NCI-H128 (cell line): ENCODE measurements around the gene CFAP74.
"Not testable (repeated sequence)": the region's sequence is repeated elsewhere in the genome, so short reads cannot be mapped to it uniquely, and the experiment has no call there.

Source experiments
- DNase-seq: peaks from one replicate; lab custom pipeline; 2025; ENCODE audit not compliant: unreplicated experiment; lab: John Stamatoyannopoulos, UW

CFAP74 gene

DNA sequence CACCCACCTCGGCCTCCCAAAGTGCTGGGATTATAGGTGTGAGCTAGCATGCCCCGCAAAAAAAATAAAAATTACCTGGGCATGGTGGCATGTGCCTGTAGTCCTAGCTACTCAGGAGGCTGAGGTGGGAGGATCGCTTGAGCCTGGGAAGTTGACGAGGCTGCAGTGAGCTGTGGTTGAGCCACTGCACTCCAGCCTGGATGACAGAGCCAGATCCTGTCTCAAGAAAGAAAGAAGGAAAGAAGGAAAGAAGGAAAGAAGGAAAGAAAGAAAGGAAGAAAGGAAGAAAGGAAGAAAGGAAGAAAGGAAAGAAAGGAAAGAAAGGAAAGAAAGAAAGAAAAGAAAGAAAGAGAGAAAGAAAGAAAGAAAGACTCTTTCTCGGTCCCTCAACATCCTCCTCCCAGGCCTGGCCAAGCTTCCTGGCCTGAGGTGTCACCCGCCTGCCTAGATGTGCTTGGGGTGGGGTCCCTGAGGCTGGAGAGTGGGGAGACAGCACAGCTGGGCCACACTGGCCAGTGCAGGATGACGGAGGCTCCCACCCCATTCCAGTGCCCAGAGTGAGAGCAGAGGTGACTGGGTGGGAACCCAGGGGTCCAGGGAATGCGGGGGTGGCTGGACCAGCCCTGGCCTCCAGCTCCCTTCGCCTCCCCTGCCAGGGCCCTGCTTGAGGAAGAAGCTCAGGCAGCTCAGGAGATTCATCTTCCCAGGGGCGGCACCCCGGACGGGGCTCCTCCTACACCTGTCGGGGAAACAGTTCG is 102.5 kb downstream of the CFAP74 start:
- no peak for DNase-seq

DNA sequence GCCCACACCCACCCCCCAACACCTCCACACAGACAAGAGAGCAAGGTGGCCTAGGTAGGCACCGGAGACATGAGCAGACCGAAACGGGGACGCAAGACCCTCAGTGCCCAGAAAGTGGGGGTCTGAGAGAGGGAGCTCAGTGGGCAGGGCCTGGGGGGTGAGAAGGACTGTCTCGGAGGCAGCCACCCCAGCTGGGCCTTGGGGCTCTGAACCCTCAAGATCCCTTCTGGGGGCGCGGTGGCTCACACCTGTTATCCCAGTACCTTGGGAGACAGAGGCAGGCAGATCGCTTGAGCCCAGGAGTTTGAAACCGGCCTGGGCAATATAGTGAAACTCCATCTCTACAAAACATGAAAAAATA is 103.6 kb downstream of the CFAP74 start:
- DNase-seq: no peak

DNA sequence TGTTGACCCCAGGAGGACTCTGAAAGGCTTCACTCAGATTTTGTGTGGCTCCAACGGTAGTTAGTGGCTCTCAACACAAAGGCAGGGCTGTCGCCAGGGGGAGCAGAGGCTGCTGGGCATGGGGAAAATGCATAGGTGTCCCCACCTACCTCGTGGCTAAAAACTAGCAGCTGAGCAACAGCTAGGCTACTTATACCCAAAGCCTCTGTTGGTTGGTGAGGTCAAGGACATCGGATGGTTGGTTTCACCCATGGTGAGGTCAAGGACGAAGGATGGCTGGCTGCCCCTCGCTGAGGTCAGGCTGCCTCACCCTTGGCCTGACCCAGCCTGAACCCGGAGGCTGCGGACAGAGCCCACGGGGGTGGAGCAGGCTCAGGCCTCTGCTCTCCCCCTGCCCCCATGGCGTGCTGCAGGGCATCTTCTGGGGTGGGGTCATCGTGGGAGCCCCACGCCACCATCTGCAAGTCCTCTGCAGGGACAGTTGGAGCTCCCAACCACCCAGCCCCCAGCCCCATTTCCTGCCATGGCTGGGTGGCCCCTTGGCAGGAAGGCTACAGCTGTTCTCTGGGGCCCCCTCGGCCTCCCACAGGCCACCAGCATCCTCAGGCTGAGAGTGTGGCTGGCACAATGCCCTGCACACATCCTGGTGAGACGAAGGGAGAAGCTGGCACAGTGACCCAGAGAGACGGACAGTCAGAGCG is 104.2 kb downstream of the CFAP74 start:
- DNase-seq: no peak

DNA sequence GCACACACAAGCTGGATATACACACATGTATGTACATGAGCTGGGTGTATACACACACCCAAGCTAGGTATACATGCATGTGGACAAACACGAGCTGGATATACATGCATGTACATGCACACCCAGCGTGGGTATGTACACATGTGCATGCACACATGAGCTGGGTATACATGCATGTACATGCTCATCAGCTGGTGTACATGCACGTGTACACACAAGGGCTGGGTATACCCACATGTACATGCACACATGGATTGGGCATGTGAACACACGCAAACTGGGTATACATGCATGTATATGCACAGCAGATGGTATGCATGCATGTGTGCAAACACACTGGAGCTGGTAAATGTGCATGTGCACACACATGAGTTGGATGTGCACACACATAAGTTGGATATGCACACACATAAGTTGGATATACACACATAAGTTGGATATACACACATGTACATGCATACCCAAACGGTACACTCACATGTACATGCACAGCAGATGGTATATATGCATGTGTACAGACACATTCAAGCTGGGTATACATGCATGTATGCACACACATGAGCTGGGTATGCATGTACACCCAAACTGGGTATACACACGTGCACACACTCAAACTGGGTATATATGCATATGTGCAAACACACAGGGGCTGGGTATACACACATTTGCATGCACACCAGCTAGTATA is 105.2 kb downstream of the CFAP74 start:
- DNase-seq: no peak

DNA sequence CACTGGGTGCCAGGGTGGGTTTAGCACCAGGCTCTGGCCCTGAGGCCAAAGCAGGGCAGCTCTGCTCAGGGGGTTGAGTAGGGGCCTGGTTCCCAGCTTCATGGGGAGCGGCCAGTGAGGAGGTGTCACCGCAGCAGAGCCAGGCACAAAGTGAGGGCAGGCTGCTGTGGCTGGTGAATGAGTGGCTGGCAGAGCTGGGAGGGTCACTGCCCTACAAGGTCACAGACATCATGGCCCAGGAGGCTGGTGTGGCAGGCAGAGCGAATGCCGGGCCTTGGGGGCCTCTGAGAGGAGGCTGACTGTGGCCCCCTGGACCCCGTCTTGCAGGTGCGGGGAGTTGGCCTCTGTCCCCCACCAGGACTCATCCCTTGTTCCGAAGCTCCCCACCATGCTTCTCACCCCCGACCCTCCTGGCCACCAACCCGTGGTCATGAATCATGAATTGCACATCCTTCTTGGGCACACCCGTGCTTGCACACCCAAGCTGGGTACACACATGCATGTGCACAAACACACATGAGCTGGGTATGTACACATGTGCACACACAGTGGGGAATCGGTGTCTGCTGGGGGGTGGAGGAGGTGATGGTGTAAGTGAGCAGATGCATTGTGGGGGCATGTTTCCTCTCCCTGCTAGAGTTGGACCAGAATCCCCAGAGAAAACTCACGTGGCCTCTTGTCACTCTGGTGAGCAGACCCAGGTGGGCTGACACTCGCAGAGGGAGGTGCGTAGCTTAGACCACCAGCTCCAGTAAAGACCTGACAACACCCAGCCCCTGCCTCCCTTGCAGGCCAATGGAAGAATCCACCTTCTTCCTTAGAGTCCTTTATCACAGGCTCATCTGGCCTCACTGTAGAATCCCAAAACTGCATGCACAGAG is 107.9 kb downstream of the CFAP74 start:
- DNase-seq: no peak

DNA sequence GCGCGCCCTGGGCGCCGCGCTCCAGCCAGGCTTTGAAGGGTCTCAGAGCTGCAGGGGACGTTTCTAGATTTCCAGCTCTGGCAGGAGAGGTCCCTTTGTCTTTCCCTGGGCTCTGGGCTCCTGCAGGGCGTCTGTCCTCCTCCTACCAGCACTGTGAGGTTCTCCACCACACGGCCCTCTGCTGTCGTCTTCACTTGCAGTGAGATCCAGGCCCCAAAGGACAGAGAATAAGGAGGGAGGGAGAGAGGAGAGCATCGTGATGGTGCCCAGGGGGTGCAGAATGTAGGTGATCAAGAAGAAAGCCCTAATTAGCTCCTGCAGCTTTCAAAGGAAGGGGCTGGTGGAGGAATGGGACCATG is 108.5 kb downstream of the CFAP74 start:
- no peak for DNase-seq

DNA sequence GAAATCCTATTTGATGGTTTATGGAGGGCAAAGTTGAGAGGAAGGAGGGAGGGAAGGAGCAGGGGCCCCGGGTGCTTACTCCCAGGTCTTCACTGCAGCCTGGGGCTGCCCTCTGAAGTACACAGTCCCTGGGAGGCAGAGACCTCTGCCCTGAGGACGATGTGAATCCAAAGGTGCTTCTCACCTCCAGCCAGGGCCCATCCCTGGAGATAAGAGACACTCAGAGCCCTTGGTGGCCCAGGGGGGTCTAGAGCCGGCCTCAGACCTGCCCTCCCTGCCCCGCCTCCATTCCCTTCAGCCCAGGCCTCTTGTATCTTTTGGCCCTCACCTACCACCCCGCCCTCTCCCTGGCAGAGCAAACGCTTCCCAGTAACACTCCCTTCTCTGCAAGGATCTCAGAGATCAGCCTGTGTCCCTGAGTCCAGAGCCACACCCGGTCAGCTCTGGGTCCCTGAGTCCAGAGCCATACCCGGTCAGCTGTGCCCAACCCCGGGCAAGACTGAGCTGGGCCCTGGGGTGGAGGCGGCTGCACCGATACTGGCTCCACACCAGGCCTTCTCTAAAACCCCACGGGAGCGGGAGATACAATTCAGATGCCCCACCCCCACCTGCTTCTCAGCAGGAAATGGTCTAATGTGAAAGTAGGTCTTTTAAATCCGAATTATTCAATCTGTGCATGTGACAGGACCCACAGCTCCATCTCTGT is 109.1 kb downstream of the CFAP74 start:
- no peak for DNase-seq

DNA sequence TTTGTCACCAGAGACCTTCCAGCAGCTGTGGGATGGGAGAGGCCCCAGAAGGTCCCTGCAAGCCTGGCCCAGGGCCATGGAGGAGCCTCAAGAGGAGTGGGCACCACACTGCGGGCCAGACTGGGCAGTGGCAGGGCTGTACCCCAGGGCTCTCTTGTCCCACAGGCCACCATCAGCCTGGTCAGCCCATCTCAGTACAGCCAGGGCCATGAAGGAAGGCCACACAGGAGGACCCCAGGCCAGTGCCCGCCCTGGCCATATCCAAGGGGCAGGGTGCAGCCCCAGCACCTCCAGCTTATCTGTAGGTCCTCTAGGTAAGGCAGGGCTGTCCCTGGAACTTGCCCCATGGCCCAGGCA is 109.6 kb downstream of the CFAP74 start:
- DNase-seq: no peak

DNA sequence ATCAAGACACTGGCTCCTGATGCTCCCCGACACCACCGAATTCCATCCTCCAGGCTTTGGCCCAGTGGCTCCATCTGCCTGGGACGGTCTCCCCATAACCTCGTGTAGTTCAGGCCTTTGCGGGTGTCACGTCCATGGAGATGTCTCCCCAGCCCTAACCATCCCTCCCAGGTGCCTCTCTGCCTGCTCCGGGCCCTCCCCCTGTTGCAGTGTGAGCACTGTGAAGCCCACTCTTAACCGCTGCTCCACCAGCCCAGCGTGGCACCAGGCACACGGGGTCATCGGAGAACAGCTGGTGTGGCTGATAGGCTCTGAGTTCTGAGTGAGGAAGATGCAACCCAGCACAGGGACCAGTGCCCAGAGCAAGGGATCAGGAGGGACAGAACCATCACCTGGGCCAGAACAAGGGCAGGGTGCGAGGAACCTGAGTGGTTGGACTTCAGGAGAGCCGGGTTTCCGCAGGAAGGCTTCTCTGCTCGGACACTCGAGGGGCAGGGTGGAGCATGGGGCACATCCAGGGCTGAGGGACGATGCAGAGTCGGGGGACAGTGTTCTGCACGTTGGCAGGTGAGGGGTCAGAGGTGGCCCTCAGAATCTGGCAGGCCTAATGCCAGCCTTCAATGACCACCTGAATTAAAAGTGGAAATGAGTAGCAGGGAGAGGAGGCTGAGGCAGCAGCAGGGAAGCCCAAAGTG is 110.1 kb downstream of the CFAP74 start:
- no peak for DNase-seq

DNA sequence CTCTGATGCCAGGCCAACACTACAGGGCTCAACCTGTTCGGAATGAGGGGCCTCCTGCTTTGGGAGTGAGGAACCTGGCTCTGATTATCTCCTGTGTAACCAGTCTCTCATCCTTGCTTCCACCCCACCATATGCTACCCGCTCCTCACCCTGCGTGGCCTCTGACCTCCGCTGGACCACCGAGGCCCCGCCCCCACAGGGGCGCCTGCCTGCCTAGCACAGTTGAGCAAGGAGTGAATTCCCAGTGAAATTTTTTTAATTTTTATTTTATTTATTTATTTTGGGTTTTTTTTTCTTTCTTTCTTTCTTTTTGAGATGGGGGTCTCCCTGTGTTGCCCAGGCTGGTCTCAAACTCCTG is 110.8 kb downstream of the CFAP74 start:
- no peak for DNase-seq

DNA sequence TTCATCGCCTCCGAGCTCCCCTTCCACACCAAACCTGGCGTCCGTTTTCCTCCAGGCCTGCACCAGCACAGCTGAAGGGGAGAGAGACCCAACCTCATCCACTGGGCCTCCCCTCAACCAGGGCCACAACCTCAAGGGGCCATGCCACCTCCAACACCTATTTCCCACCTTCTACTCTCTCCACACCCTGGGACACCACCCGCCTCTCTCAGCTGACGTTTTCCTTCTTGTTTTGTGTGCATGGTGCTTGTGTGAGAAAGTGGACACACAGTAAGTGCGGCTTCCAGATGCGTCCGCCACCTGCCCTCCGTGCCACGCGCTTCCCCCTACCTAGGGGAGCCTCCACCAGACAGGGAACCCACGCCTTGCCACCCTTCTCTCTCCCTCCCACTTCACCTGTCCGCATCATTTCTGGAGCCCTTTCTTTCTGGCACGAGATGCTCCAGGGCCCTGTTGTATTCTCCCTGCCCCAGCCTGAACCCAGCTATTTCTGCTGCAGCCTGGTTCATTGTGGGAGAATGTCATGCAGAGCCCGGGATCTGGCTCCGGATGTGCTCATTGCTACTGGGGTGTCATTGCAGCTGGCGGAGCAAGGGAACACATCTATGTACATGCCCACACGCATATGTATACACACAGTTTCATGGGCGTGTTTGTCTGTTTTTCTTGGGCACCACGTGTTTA is 111.4 kb downstream of the CFAP74 start:
- no peak for DNase-seq

DNA sequence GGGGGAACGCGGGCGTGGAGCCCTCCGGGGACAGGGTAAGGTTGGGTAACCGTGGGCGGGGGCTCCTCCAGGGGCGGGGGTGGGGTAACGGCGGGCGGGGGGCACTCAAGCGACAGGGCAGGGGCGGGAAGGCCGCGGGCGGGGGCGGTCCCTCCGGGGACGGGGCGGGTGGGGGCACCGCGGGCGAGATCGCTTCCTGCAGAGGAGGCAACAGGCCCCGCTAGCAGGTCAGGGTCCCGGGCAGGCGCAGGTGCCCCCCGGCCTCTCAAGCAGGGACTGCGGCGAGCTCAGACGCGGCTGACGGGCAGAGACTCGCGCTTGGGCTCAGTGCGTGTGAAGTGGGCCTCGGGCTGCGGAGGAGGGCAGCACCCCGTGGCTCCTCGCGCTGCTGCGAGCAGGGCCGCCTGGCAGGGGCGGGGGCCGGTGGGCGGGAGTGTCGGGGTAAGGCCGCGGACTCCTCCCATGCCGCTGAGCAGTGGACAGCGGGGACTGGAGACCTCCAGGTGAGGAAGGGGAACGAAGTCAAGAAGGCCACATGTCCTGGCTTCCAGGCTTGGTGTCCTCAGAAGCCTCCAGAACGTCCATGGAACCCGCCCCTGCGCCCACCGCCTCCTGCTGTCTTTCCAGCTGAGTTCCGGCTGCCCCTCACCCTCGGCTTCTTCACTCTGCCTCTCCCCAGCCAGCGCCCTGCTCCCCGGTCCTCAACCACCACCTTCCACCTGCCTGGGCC is 112.1 kb downstream of the CFAP74 start:
- peak; percentile 37 for DNase-seq

DNA sequence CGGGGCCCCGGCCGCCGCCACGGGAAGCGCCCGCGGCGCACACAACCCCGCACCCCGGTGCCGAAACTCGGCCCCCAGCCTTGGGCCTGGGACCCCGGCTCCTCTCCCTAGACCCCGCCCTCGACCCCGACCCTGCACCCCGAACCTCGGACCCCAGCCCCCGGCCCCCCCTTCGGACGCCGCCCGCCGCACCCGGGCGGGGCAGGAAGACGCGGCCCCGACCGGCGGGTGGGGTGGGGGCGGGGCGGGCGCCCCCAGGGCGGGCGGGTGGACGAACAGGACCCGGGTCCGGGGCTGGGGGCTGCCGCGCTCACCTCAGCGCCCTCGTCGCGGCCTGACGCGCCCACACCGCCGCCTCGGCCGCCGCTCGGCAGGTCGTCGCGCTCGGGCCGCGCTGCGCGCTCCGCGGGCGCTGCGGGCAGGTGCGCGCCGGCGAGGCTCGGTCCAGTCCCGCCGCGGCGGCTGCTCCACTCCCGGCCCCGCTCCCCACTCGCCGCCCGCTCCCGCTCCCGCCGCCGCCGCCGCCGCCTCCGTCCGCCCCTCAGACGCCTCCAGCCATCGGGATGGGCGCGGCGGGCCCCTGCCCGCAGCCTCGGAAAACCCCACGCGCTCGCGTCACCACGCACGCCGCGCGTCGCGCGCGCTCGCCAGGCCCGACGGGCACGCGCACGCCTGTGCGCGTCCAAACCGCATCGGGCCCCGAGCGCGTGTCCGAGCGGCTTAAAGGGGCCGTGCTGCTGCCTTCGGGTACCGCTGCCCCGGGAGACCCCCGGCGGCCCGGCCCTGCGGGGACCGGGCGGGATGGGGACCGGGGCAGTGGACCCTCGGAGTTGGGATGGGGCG is 112.9 kb downstream of the CFAP74 start, which contains the start of gene GNB1:
Gene GNB1, minus strand, starts transcription at position 582 of the 843 bp plus-strand sequence. CDS start 65,634 bp downstream, outside the sequence.
- peak; percentile 92 for DNase-seq

DNA sequence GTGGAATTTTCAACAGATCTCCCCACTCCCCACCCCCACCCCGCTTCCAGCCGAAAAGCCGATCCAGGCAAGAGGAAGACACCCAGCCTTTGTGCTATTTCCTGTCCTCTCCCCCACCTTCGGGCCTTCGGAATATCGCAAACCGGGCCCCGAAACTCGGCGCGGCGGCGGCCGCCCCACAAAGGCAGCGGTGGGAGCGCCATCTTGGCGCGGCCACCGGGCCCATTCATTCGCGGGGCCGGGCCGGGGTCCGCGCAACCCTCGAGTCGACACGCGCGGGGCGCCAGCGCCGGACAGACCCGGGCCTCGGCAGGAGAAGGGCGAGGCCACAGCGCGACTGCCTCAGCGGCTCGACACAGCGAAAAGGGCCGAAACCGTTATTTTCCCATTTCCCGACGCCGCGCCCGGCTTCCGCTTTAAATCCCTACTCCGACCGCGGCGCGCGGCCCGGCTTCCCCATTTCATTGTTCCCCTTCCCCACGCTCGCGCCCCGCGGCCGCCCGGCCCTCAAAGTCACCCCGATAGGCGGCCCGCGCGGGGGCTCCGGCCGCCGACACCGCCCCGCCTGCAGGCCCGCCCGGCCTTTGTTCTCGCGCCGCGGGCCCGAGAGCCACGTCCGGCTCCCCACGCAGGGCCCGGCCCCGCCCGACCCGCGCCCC is 113.6 kb downstream of the CFAP74 start:
- no peak for DNase-seq

DNA sequence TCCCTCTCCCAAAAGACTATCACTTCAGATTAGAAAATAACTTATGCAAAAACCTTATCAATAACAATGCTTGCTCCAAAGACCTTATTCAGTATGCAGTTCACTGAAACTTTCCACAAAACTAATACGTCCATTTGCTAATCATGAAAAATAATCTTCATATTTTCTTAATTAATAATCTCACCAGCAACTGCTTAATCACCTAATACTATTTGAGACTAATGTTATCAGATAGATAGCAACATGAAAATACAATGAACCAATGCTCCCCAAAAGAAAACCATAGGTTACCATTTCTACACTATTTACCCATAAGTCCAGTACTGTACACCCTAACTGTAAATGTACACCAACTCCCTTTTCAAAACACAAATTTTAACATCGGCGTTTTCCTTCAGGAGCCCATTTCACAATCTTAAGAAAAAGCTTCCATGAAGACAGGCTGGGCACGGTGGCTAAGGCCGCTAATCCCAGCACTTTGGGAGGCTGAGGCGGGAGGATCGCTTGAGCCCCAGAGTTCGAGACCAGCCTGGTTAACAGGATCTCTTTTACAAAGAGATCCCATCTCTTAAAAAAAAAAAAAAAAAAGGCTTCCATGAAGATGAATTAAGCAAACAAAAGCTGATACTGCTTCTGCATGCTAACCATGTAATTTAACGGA is 114.4 kb downstream of the CFAP74 start:
- DNase-seq: no peak

DNA sequence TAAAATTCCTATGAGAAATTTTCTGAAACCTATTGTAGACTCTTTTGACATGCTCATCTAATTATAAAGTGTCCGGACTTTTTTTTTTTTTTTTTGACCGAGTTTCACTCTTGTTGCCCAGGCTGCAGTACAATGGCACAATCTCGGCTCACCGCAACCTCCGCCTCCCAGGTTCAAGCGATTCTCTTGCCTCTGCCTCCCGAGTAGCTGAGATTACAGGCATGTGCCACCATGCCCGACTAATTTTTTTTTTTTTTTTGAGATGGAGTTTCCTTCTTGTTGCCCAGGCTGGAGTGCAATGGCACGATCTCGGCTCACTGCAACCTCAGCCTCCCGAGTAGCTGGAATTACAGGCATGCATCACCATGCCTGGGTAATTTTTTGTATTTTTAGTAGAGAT is 119.7 kb downstream of the CFAP74 start:
- DNase-seq: not testable (repeated sequence)
